GM21737 (cell line): Measurements from ENCODE around the gene MRPL36.

ENCODE experiments used
- ATAC-seq: cut with Tn5 transposase; IDR thresholded peaks from one replicate; pipeline ENCODE4 v1.9.1; 2021; ENCODE audit warnings: mild to moderate bottlenecking, moderate library complexity; ENCODE audit not compliant: unreplicated experiment

Gene MRPL36

DNA sequence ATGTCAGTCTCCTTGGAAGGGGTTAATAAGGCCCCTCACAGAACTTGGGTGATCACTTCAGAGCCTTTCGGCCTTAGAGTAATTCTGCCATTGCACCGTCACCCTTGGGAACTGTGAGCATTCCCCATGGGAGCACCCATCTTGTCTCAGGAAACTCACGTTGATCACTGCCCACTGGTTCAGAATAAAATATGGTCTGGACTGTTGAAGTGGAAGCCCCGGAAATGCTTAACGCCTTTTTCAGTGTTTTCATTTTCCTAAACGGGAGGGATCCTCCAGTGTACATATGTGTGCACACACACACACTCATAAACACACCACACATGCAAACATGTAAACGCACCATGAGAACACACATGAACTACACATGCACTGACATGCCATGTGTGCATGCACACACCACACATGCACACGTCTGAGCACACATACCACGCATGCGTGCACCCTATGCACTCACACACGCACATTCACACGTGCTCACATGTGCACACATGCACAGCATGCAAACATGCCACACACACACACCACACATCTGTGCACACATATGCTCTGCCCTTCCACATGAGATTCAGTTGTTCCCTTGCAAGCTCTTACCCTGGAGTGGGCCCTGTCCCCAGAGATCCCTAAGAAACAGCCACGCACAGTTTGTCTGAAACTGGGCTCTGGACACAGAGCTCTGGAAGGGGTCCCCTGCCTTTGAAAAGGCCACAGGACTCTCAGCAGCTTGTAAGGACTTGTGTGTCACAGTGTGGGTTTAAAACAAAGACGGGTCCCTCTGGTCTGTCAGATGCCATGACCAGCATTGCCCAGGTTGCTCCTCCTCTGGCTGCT lies 17.0 kb downstream of the MRPL36 start:
- ATAC-seq, result peak; percentile 8

DNA sequence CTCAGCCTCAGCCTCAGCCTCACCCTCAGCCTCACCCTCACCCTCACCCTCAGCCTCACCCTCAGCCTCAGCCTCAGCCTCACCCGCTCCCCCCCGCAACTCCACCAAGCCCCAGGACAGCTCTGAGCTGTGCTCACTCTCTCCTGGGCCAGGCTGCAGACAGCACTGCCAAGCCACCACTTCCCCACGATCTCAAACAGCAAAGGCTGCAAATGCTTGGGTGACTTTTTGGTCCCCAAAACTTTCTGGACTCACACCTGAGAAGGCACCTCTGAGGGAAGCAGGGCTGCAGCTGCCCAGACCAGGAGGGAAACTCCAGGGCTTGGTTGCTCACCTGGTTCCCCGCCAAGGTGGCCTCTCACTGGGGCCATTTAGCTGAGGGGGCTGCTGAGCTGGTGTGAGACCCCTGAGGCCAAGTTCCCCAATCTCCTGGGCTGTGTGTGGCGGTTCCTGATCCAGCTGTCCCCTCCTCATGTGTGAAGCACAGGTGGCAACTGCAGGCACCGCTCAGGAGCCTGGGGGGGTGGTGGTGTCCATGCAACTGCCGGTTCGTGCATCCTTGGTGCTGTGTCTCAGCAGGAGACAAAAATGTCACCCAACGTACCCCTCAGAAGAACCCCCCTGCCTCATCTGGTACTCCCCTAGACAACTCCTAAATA lies 17.8 kb downstream of the MRPL36 start:
- ATAC-seq, result no peak

DNA sequence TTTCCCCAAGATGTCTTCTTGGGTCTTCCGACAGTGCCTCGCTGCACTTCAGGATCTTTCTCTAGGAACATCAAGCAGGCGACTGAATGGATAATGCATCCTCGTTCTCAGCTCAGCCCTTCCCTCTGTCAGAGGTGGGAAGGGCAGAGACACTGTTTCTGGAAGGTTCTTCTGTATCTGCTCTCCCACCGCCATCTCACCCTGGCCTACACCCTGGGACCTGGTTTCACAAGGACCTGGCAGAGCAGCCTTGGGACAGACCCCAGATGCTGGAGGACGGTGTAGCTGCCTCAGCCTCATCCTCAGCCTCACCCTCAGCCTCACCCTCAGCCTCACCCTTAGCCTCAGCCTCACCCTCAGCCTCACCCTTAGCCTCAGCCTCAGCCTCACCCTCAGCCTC lies 18.5 kb downstream of the MRPL36 start:
- no peak for ATAC-seq

DNA sequence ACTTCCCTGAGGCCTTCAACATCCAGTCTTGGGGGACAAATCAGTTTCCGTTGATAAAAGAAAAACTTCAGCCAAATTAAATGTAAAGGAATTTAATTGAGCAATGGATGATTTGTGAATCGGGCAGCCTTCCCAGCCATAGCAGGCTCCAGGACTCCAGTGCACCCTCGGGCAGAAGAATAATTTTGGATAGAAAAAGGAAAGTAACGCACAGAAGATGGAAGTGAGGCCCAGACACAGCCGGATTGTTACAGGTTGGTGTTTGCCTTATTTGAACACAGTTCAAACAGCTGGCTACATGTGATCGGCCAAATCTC lies 19.1 kb downstream of the MRPL36 start:
- no peak for ATAC-seq

DNA sequence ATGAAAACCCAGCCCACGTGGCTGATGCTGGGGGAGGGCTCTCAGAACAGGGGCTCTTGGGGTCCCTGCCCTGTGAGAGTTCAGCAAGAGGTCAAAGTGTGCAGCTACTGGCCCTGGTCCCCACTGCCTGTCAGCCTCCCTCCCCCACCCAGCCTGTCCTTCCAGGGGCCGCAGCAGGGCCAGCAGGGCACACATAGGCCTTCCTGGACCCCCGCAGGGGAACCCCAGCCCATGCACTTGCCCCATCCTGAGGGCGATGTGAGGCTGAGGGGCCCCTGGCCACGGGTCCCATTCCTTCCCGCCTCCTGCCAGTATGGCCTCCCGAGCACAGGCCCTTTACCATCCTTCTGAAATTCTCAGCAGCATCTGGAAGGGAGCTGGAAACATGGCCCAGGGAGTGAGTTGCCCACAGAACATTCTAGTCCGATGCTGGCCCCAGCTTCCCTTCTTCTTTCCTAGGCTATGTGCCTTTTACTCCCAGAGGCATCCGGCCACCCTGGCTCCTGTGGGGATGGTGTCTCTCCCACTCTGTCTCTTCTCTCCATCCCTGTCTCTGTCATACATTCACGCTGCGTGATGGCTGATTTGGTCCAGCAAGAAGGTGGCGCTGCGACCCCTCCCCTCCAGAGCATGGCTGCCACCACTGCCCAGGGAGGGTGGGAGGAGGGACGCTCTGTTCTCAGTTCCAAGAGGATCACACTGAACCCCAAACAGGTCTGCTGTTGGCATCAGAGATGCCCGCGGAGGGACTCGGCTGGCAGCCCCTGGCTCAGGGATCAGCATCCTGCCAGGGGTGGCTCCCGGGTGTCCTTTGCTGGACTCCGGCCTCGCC lies 19.6 kb downstream of the MRPL36 start:
- ATAC-seq, result no peak

DNA sequence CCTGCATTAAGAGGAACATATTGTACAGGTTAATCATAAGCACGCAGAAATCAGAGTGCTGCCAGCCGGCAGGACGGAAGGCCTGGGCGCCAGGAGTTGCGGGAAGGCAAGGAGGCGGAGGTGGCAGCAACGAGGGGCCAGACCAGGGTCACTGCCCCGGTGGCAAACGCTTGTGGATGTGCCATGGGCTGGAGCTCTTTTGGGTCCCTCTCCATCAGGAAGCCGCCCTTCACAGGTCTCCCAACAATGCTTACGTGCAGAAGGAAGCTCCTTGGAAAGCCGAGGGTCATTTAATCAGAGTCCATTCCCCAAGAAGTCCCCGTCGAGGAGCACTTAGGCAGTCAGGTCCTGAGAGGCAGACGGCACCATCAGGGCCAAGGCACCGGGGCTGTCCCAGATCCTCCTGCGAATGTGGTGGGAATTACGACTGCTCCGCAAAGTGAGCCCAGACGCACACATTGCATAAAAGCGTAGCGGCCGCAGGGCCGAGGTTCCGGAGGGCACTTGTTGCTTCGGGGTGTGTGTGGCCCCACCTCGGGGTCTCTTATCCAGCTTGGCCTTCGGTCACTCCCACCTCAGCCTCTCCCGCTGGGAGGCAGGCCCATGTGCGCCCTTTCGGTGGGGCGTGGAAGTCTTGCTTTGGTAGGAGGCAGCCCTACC lies 20.5 kb downstream of the MRPL36 start:
- no peak for ATAC-seq

DNA sequence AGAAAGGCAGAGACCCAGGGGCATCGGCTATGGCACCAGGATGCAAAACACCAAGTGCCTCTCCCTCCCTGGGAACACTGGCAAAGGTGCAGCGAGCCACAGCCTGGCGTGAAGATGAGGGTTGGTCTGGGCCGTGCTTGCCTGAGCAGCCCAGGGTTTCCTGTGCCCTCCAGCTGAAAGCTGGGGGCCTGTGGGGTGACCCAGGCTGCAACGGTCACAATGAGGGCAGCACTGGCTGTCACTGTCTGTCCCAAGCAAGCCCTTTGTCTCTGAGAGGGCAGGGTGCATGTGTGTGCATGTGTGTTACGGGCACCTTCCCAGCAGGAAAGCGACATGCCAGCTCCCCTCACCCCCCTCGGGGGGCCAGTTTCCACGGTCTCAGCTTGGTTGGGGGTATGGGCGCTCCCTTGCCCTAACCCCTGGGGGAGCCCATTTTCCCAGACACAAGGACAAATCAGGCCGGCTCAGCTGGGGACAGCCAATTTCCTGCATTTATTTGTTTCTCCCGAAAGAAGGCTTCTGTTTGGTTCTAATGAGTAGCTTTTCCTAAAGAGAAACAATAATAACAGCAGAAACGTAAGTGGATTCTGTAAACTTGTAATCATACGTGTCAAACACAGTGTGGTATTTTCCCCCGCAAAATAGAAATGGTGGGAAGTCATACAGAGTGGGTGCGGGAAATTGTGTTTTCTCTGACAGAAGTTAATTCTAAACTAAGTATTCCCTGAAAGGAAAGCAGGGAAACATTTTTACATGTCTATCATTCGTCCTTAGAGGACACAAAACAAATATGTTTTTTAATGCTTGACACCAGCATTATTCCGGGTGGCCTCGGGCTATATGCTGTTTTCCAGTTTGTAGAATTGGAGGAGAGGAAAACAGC lies 21.3 kb downstream of the MRPL36 start:
- no peak for ATAC-seq

DNA sequence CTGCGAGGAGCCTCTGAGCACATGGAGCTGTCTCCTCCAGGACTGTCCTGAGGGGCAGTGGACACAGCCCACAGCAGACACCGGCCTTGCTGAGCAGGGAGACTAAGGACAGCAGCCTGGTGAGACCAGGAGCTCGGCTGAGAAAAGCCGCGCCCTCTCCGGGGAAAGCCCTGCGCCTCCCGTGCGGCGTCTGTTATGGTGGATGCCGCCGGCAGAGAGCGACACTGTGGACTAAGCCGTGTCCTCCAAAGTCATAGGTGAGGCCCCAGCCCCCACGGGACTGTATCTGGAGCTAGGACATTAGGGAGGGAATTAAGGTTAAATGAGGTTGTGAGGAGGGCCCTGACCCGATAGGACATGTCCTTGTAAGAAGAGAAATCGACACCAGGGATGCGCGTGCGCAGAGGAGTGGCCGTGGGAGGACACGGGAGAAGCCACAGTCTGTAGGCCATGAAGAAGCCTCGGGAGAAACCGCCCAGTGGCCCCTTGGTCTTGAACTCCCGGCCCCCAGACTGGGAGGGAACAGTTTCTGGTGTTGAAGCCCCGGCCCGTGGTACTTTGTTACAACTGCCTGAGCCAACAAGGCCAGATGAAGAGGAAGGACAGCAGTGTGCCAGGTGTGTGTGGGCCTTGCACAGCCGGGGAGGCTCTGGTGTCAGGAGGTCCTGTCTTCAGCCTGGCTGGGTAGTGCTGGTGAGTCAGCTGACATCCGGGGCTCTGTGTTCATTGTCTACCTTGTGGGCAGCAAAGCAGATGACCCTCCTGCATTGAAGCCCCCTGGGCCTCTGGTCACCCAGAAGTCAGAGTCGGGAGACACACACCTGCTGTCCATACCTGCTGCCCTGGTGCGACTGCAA lies 22.1 kb downstream of the MRPL36 start:
- ATAC-seq, result no peak

DNA sequence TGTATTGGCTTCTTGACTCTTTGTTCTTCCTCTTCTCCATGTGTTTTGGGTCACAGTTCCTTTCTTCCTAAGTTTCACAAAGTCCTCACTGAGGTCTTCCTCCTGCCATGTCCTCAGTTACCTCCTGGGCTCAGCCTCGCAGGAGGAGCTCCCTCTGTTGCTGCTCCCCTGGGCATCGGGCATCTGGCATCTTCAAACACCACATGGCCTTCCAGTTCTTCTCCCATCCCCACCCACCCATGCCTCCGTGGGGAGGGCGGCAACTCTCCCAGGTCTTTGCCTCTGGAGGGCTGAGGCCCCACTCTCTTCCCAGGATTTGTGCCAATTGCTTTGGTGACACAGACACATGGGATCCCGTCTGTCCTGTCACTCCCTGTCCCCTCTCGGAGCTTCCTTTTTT lies 22.8 kb downstream of the MRPL36 start:
- ATAC-seq, result no peak

DNA sequence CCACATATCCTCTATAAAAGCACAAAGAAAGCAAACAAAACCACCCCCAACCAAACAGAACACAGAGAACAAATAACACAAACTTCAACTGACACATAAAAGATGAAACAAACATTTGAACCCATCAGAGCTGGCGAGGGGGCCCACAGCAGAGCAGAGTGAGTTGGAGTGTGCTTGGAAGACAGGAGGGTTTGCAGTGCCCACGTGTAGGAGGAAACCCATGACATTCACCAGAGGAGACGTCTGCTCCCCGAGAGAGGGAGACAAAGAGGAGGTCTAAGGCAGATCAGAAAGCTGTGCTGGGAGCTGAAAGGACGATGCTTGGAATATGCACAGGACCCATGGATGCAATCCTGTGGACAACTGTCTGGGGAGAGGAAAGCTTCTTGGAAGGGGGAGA lies 27.0 kb downstream of the MRPL36 start:
- ATAC-seq, result no peak

DNA sequence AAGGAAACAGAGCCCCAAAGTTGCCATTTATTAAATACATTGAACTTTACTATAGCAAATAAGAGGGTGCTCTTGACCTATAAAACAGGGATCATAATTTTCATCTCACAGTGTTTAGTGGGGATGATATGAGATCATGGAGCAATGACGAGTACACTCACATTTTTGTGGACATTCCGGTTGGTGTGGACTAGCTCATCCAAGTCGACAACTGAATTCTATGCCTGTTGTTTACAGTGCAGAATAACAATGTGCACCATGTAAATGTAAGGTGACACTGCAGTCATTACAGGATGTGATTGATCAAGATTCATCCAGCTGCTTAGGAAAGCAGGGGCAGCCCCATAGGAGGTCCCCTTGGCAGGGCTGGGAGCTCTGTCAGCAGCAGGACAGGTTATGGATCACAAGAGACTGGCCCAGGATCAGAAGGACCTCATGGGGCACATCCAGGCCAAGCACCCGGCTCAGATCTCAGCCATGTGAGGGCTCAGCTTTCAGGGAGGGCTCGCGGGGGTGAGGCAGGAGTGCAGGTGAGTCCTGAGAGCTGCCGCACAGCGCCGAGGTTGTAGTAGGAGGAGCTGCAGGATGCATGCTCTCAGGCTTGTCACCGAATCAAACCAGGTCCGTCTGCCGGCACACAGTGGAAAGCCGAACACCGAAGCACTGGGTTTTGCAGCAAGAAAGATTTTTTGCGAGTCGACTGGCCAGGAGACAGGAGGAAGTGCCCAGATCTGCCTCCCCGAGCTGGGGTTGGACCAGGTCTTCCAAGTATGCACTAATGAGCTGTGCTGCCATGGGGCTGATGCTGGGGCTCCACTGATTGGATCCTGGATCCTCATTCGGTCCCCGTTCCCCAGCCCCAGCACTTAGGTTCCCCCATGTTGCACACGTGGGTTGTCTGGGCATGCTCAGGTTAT lies 28.2 kb downstream of the MRPL36 start:
- no peak for ATAC-seq

DNA sequence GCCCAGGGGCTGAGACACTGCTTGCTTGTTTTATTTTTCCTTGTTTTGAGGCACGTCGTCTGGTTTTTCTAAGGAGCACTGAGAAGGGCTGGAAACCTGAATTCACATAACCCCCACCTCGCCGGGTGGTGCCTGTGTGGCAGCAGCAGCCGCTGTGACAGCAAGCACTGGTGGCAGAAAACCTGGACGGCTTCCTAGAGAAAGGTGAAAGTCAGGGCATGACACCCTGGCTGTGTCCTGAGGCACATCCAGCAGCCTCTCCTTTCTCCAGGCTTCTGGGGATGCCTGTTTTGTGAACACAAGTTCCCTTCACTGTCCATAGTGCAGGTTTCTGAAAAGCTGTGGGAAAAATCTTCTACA lies 29.2 kb downstream of the MRPL36 start:
- no peak for ATAC-seq

DNA sequence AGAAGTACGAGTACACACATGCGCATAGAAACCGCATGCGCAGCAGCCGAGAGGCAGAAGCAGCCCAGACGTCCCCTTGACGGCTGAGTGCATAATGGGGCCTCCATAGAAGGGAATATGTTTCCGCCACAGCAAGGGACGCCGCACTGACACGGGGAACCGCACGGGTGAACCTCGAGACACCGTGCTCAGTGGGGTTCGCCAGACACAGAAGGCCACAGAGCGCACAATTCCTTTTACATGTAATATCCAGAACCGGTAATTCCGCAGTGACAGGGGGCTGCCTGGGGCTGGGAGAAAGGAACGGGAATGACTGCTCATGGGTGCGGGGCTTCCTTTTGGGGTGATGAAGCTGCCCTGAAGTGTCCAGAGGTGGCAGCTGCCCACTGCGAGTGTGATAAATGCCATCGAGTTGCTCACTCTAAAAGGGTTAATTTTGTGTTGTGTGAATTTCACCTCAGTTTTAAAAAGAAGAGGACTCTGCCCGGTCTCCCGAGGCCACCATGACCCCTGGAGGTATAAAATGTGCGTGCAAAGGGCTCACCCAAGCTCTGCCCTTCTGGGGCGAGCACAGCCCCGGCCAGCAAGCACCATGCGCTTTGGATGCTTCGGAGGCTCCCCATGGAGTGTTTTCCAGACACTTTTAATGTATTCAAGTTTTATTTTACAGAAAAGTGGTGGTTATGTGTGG lies 29.7 kb downstream of the MRPL36 start:
- no peak for ATAC-seq

DNA sequence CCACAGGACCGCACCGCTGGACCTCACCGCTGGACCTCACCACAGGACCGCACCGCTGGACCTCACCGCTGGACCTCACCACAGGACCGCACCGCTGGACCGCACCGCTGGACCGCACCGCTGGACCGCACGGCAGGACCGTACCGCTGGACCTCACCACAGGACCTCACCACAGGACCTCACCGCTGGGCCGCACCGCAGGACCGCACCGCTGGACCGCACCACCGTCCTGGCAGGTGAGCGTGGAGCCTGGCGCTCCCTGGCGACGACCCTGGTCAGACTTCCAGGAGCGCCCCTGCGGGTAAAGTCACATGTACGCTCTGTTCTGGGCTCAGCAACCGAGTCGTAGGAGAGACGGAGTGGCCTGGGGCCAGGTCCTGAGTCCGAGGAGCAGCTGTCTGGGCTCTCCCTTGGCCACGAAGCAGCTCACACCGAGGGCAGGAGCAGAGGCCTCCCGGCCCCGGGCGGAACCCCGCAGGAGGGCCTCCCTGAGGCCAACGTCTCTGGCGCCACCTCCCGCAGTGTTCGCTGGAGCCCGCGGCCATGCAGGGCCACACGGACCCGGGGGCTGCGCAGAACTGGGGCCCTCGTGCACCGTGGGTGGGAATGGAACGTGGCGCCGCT lies 30.5 kb downstream of the MRPL36 start:
- ATAC-seq, result no peak

DNA sequence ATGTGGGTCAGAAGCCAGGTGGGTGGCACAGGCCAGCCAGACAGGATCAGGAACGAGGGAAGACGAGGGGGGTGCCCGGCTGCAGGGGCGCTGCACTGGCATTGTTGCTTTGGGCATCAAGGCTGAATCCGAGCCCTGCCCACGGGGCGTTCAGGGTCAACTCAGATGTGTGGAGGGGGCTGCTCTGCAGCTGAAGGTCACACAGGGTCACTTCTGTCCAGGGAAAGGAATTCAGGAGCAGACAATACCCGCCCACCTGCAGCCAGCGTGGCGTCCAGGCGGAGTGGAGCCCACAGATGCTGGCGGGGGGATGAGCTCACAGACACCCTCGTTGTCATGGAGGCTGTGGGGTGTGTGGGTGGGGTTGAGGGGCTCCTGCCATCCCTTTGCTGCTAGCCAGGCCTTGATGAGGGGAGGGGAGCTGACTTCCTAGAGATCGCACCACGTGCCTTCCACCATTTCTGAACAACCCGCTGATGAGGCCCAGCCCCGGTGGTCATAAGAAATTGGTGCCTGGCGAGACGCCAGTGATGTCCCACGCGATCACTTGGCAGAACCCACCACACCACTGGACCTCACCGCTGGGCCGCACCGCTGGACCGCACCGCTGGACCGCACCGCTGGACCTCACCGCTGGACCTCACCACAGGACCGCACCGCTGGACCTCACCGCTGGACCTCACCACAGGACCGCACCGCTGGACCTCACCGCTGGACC lies 31.2 kb downstream of the MRPL36 start:
- ATAC-seq, result no peak

DNA sequence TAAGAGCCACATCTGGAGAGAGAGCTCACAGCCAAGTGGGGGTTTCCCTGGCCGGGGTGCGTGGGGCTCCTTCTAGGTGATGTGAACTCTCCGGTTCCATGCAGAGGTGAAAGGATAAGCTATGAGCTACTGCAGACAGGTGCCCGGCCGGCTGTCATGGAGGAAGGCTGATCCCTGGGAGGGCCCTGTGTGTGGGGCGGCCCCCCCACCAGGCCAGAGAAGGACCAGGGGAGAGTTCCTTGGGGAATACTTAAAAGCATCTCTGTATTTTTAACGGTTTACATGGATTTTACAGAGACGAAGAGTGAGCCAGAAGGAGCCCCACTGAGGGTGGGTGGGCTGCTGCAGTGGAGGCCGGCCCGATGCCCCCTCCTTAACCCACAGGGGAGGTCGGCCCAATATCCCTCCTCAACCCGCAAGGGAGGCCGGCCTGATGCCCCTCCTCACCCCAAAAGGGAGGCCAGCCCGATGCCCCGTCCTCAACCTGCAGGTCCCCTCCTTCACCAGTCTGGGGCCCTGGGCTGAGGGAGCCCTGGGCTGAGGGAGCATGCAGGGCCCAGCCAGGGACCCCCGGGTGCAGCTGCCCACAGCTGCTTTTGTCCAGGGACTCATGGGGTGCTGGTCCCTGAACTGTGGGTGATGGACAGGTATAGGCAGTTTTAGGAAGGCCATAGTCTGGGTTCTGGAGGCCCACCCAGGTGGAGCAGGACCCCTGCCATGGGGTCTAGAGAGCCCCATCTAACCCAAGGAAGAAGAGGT lies 31.9 kb downstream of the MRPL36 start:
- ATAC-seq, result no peak
